ENCODE measurements around the gene APOL2. TPM values are rescaled to one million over a fixed set of nuclear protein-coding genes. Genes with fewer than 3 reads are reported as not detected.
A peak's percentile ranks its signal among the peaks of the same experiment; 100 is the strongest.

Gene APOL2
- total and polyA plus RNA-seq, 2 donors = 25.3 to 56.1 TPM

DNA sequence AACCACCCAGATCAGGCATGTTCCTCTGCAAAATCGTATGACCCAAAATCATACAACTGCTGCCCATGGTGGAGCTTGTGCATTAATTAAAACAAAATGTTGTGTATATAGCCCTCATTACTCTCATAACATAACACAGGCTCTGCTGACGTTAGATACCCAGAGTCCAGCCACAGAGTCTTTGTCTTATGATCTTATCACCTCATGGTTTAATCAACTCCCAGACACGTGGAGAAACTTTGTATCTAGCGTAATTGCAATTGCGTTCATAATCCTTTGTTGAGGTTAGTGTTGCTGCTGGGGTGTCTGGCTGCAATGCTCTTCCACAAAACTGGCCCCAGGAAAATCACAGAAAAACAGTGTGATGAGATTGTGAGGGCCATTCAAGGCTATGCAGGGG lies 8.6 kb upstream of the APOL2 start:
- DNase-seq (ENCODE audit: low read depth in 6 of 9, low spot score in 9 of 9) = no peak
- Histone ChIP-seq H3K4me3 (ENCODE audit: low read length in 2 of 2) (no peak overlapping the region), H3K27me3 (ENCODE audit: control insufficient read depth in 2 of 2, insufficient read depth in 1 of 2, low read length in 1 of 2) (no peaks in the 10 kb centered on the region), H3K4me1 (ENCODE audit: control insufficient read depth in 2 of 2, insufficient read depth in 2 of 2, low read length in 2 of 2) (peaks cover 2 to 6% of the 10 kb centered on the region in 2 donors), H3K9me3 (ENCODE audit: control insufficient read depth in 2 of 2, insufficient read depth in 1 of 2, low read length in 1 of 2) (peaks cover 0 to 4% of the 10 kb centered on the region in 2 donors), H3K27ac (ENCODE audit: low read depth in 1 of 2, low read length in 1 of 2) (no peak overlapping the region), H3K36me3 (ENCODE audit: control insufficient read depth in 2 of 2, insufficient read depth in 2 of 2, low read length in 1 of 2) (no peaks in the 10 kb centered on the region)
- WGBS = 96% methylated on average over 5 of the region's 5 CpGs

DNA sequence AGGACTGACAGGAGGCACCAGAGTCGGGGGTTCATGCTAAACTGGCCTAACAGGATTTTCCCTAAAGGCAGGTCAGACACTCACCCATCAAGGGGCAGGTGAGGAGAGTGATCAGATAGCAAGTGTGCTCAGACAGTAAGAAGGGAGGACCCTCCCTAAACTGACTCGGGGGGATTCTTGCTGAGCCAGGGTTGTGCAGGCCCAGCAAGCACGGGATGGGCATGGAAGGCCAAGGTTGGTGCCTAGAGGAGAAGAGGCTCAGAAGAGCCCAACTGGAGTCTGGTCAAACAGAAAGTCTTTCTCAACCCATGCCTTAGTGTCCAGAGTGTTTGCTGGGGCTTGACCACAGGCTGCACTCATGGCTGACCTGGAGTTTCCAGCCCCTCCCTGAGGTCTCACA lies 7.4 kb upstream of the APOL2 start:
- WGBS = 97% methylated on average over 3 of the region's 3 CpGs
- Histone ChIP-seq H3K9me3 (ENCODE audit: control insufficient read depth in 2 of 2, insufficient read depth in 1 of 2, low read length in 1 of 2) (peaks cover 0 to 4% of the 10 kb centered on the region in 2 donors), H3K36me3 (ENCODE audit: control insufficient read depth in 2 of 2, insufficient read depth in 2 of 2, low read length in 1 of 2) (no peaks in the 10 kb centered on the region), H3K4me1 (ENCODE audit: control insufficient read depth in 2 of 2, insufficient read depth in 2 of 2, low read length in 2 of 2) (no peaks in the 10 kb centered on the region), H3K27ac (ENCODE audit: low read depth in 1 of 2, low read length in 1 of 2) (no peak overlapping the region), H3K27me3 (ENCODE audit: control insufficient read depth in 2 of 2, insufficient read depth in 1 of 2, low read length in 1 of 2) (no peaks in the 10 kb centered on the region), H3K4me3 (ENCODE audit: low read length in 2 of 2) (no peak overlapping the region)
- no peak for DNase-seq (ENCODE audit: low read depth in 6 of 9, low spot score in 9 of 9)

DNA sequence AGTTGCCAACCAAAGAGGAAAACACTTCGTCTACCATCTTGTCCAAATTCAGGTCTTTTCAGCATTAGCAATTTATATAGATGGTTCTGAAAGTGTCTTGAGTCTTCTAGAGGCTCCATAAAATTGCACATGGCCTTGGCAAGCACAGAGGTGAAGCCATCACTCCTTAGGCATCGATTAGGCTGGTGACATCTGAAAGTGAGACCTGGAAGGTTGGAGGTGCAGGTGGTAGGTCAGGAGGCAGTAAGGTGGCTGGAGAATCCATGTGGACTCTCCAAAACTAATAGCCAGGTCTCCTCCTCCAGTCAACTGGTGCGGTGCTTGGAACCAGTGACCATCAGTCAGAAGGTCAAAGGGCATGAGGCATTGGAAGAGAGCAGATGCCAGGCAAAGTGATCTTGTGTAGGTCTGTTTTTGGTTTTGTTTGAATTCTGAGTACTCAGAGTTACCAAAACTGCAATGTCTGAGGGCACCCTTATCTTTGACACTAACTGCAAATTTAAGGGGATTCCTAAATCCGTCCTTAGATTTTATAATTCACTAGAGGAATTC lies 6.6 kb upstream of the APOL2 start:
- WGBS = 97% methylated on average over 4 of the region's 4 CpGs

DNA sequence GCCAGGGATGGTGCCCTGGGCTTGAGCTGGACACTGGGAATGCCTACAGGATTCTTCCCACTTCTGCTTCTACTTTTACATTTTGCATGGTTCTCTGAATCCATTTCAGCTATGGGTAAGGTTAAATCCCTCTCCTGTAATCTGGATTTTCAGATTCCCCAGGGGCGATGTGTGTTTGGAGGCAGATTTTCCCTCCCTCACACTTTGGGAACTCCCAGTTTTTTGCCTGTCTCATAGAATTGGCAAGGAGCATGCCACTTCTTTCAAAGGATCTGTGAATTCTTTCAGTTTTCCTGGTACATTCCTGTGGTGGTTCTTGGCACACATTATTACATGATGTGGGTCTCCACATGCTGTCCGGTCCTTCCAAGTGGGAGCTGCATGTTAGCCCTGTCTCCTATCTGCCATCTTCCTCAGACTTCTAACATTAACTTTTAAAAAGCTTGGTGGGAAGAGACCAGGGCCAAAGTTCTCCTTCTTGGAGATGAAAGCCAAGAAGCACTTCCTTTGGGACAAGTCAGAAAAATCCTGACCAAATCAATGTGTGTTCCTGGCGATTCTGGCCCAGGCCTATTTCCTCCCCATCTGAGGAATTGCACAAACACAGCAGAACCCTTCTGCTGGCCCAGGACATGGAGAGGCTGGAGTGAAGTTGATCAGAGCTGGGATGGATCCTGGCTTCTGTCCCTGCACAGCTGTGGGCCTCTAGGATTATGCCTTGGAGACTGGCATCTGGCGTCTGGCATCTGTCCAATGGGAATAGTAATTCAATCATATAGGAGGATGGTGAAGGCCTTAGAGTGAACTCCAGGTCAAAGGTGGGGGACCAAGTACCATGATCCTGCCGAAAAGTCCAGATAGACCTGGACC lies 5.4 kb upstream of the APOL2 start:
- no peak for DNase-seq (ENCODE audit: low read depth in 6 of 9, low spot score in 9 of 9)
- no peak overlapping the region for H3K27ac ChIP-seq (ENCODE audit: low read depth in 1 of 2, low read length in 1 of 2)
- no peaks in the 10 kb centered on the region for H3K36me3 ChIP-seq (ENCODE audit: control insufficient read depth in 2 of 2, insufficient read depth in 2 of 2, low read length in 1 of 2)
- WGBS = 97% methylated on average over 5 of the region's 5 CpGs
- peaks cover 0 to 4% of the 10 kb centered on the region in 2 donors for H3K9me3 ChIP-seq (ENCODE audit: control insufficient read depth in 2 of 2, insufficient read depth in 1 of 2, low read length in 1 of 2)
- peaks cover 0 to 5% of the 10 kb centered on the region in 2 donors for H3K4me1 ChIP-seq (ENCODE audit: control insufficient read depth in 2 of 2, insufficient read depth in 2 of 2, low read length in 2 of 2)
- H3K27me3 ChIP-seq (ENCODE audit: control insufficient read depth in 2 of 2, insufficient read depth in 1 of 2, low read length in 1 of 2) = no peaks in the 10 kb centered on the region
- no peak overlapping the region for H3K4me3 ChIP-seq (ENCODE audit: low read length in 2 of 2)

More for the DNA sequence above, 6.6 kb upstream of the APOL2 start:
- Histone ChIP-seq H3K27me3 (ENCODE audit: control insufficient read depth in 2 of 2, insufficient read depth in 1 of 2, low read length in 1 of 2) (no peaks in the 10 kb centered on the region), H3K9me3 (ENCODE audit: control insufficient read depth in 2 of 2, insufficient read depth in 1 of 2, low read length in 1 of 2) (peaks cover 0 to 4% of the 10 kb centered on the region in 2 donors), H3K4me3 (ENCODE audit: low read length in 2 of 2) (no peak overlapping the region), H3K4me1 (ENCODE audit: control insufficient read depth in 2 of 2, insufficient read depth in 2 of 2, low read length in 2 of 2) (no peaks in the 10 kb centered on the region), H3K36me3 (ENCODE audit: control insufficient read depth in 2 of 2, insufficient read depth in 2 of 2, low read length in 1 of 2) (no peaks in the 10 kb centered on the region), H3K27ac (ENCODE audit: low read depth in 1 of 2, low read length in 1 of 2) (no peak overlapping the region)
- no peak for DNase-seq (ENCODE audit: low read depth in 6 of 9, low spot score in 9 of 9)

DNA sequence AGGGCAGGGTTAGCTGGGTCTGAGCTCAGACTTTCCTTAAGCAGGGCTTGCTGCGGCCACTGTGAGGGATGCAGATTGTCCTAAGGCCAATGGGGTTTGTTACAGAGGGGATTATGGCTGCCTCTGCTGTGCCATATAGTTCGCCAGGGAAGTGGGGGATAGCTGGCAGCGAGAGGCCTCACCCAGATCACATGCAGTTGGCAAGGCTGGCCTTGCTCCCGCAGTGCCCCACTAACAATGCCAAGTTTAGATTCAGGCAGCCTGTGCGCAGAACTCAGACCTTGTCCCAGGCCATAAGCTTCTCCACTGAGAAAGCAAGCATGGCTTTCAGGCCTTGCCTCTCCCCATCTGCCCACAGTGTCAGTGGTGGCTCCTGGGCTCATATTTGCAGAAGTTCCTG lies 4.7 kb upstream of the APOL2 start:
- Histone ChIP-seq H3K27me3 (ENCODE audit: control insufficient read depth in 2 of 2, insufficient read depth in 1 of 2, low read length in 1 of 2) (no peaks in the 10 kb centered on the region), H3K4me1 (ENCODE audit: control insufficient read depth in 2 of 2, insufficient read depth in 2 of 2, low read length in 2 of 2) (peaks cover 0 to 8% of the 10 kb centered on the region in 2 donors), H3K36me3 (ENCODE audit: control insufficient read depth in 2 of 2, insufficient read depth in 2 of 2, low read length in 1 of 2) (no peaks in the 10 kb centered on the region), H3K27ac (ENCODE audit: low read depth in 1 of 2, low read length in 1 of 2) (no peak overlapping the region), H3K9me3 (ENCODE audit: control insufficient read depth in 2 of 2, insufficient read depth in 1 of 2, low read length in 1 of 2) (peaks cover 0 to 4% of the 10 kb centered on the region in 2 donors), H3K4me3 (ENCODE audit: low read length in 2 of 2) (no peak overlapping the region)
- 87% methylated on average over 5 of the region's 5 CpGs for WGBS
- DNase-seq (ENCODE audit: low read depth in 6 of 9, low spot score in 9 of 9) = no peak

DNA sequence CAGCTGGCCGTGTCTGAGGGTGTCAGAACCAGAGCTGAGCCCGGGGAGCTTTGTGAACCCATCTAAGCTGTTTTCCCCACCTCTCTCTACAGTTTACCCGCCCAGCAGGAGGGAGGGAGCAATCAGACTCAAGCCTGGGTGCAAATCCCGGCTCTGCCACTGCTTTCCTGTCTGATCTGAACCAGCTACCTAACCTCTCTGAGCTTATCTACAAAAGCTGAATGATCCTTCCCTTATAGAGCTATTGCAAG lies 252 bp downstream of the APOL2 start:
- Histone ChIP-seq H3K36me3 (ENCODE audit: control insufficient read depth in 2 of 2, insufficient read depth in 2 of 2, low read length in 1 of 2) (peaks cover 8 to 14% of the 10 kb centered on the region in 2 donors), H3K4me1 (ENCODE audit: control insufficient read depth in 2 of 2, insufficient read depth in 2 of 2, low read length in 2 of 2) (peaks cover 7 to 27% of the 10 kb centered on the region in 2 donors), H3K27me3 (ENCODE audit: control insufficient read depth in 2 of 2, insufficient read depth in 1 of 2, low read length in 1 of 2) (no peaks in the 10 kb centered on the region), H3K27ac (ENCODE audit: low read depth in 1 of 2, low read length in 1 of 2) (peak overlapping the region; percentile 85 to 94), H3K9me3 (ENCODE audit: control insufficient read depth in 2 of 2, insufficient read depth in 1 of 2, low read length in 1 of 2) (peaks cover 0 to 15% of the 10 kb centered on the region in 2 donors), H3K4me3 (ENCODE audit: low read length in 2 of 2) (peak overlapping the region; percentile 50 to 60)
- WGBS = 0% methylated on average over 4 of the region's 4 CpGs
- no peak for DNase-seq (ENCODE audit: low read depth in 6 of 9, low spot score in 9 of 9)

DNA sequence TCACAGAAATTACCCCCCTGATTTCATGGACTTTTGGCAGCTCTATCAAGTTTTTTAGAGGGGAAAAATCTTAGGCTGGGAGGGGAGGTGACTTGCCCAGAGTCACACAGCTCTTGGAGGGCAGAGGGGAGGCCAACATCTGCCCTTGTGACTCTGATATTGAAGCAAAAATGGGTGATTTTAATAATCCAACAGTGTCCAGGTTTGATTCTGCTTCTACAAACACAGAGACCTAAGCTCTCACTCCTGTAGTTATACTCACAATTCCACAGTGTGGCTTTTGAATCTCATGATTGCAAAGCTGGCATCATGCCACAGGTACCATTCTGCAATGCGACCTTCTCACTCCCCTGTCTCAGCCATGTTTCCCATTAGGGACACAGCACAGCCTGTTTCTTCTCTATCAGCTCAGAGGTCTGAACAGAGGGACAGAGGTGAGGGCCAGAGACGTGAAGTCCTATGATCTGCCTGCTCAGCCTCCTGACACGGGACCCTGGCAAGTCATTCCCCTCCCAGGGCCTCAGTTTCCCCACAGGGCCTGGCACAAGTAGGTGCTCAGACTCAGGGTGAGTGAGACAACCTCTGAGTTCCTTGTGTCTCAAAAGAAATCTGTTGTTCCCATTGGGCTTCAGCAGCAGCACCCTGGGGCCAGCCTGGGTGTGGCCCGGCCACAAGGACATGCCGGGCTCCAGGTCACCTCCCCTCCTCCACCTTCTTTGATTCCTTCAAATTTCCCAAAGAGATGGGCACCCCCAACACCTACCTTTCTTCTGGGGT lies 766 bp downstream of the APOL2 start:
- WGBS = 5% methylated on average over 5 of the region's 5 CpGs
- peaks cover 8 to 14% of the 10 kb centered on the region in 2 donors for H3K36me3 ChIP-seq (ENCODE audit: control insufficient read depth in 2 of 2, insufficient read depth in 2 of 2, low read length in 1 of 2)
- peaks cover 0 to 14% of the 10 kb centered on the region in 2 donors for H3K9me3 ChIP-seq (ENCODE audit: control insufficient read depth in 2 of 2, insufficient read depth in 1 of 2, low read length in 1 of 2)
- H3K4me1 ChIP-seq (ENCODE audit: control insufficient read depth in 2 of 2, insufficient read depth in 2 of 2, low read length in 2 of 2) = peaks cover 7 to 27% of the 10 kb centered on the region in 2 donors
- H3K27me3 ChIP-seq (ENCODE audit: control insufficient read depth in 2 of 2, insufficient read depth in 1 of 2, low read length in 1 of 2) = no peaks in the 10 kb centered on the region
- peak in 1 of 9 donors; percentile 16 for DNase-seq (ENCODE audit: low read depth in 6 of 9, low spot score in 9 of 9)
- H3K27ac ChIP-seq (ENCODE audit: low read depth in 1 of 2, low read length in 1 of 2) = peak overlapping the region; percentile 85 to 94
- H3K4me3 ChIP-seq (ENCODE audit: low read length in 2 of 2) = peak overlapping the region; percentile 50 to 60

DNA sequence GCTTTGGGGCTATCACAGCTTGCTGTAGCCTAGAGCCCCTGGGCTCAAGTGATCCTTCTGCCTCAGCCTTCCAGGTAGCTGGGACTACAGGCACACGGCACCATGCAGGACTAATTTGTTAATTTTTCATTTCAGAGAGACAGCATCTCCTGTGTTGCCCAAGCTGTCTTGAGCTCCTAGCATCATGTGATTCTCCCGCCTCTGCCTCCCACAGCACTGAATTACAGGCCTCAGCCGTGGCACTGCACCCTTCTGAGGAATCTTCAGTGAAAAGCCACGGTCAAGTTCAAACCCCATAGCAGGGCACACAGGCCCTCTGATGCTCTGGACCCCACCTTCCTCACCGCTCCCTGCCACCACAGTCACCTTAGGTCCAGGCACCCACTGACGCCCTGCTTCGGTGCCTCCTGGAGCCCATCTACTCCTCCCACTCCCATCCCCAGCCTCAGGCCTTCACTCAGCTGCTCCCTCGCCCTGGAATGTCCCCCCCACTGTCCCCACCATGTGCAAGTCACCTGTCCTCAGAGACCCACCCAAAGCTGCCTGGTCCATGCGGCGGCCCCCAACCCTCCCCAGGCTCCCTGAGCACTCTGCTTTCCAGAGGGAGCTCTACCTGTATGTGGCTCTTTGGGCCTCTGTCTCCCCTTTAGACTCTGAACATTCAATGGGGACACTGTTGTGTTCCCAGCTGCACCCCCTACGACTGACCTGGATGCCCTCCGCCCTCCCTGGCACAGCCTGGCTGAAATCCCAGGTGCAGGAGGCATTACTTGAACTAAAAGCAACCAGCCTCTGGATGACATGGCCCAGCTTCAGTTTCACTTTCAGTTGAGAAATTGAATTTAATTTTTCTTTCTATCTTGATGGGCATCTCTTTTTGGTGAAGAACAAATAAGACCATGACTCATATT lies 1.6 kb downstream of the APOL2 start:
- 68% methylated on average over 12 of the region's 12 CpGs for WGBS
- Histone ChIP-seq H3K27ac (ENCODE audit: low read depth in 1 of 2, low read length in 1 of 2) (peak overlapping the region; percentile 33 to 85), H3K27me3 (ENCODE audit: control insufficient read depth in 2 of 2, insufficient read depth in 1 of 2, low read length in 1 of 2) (no peaks in the 10 kb centered on the region), H3K4me1 (ENCODE audit: control insufficient read depth in 2 of 2, insufficient read depth in 2 of 2, low read length in 2 of 2) (peaks cover 7 to 27% of the 10 kb centered on the region in 2 donors), H3K36me3 (ENCODE audit: control insufficient read depth in 2 of 2, insufficient read depth in 2 of 2, low read length in 1 of 2) (peaks cover 12 to 22% of the 10 kb centered on the region in 2 donors), H3K9me3 (ENCODE audit: control insufficient read depth in 2 of 2, insufficient read depth in 1 of 2, low read length in 1 of 2) (peaks cover 0 to 11% of the 10 kb centered on the region in 2 donors), H3K4me3 (ENCODE audit: low read length in 2 of 2) (peak overlapping the region; percentile 50 to 60)
- peak in 3 of 9 donors; percentile 31 to 54 (median 38) for DNase-seq (ENCODE audit: low read depth in 6 of 9, low spot score in 9 of 9)
